Suprapubic skin (tissue), 4 donors: ENCODE measurements around the gene KIAA1217. TPM values are rescaled to one million over a fixed set of nuclear protein-coding genes. Genes with fewer than 3 reads are reported as not detected.

Source experiments
- DNase-seq, 2 donors: peaks; one replicate each; pipeline ENCODE4 v3.0.0-alpha.2; 2019; ENCODE audit warnings: low spot score in 2 of 2
- H3K27ac ChIP-seq: fragments of 200-600 bp; sonication (generic); one replicate; pipeline ENCODE4 v1.5.1; 2019
- H3K27me3 ChIP-seq: fragments of 200-600 bp; sonication (generic); one replicate; pipeline ENCODE4 v1.5.1; 2019
- H3K36me3 ChIP-seq: fragments of 200-600 bp; sonication (generic); one replicate; pipeline ENCODE4 v1.5.1; 2019
- H3K4me1 ChIP-seq: fragments of 200-600 bp; sonication (generic); one replicate; pipeline ENCODE4 v1.5.1; 2019
- H3K4me3 ChIP-seq: fragments of 200-600 bp; sonication (generic); one replicate; pipeline ENCODE4 v1.5.1; 2019; ENCODE audit warnings: mild to moderate bottlenecking
- H3K9me3 ChIP-seq: fragments of 200-600 bp; sonication (generic); one replicate; pipeline ENCODE4 v1.5.1; 2019
- EP300 ChIP-seq: sonication (generic); formaldehyde crosslinking; IDR thresholded peaks from one replicate; pipeline ENCODE4 v1.6.1; 2017; ENCODE audit warnings: antibody characterized with exemption
- POLR2A ChIP-seq, 2 donors: fragments of 450-650 bp; IDR thresholded peaks; one replicate each; pipeline ENCODE4 v1.6.1; 2017; ENCODE audit warnings: antibody characterized with exemption in 2 of 2, mild to moderate bottlenecking in 2 of 2, moderate library complexity in 2 of 2
- POLR2AphosphoS5 ChIP-seq, 3 donors: sonication (generic); formaldehyde crosslinking; IDR thresholded peaks; one replicate each; pipeline ENCODE4 v1.6.1; 2017; ENCODE audit warnings: antibody characterized with exemption in 3 of 3
- WGBS: methylation state at CpG from one replicate; pipeline ENCODE4 v1.1.5; 2018; 5-methylcytosine and 5-hydroxymethylcytosine counted together
- total RNA-seq, 4 donors: library from RNA; depleted of rRNA; stranded (reverse); fragments of >200 nt; gene quantifications; one replicate each; pipeline ENCODE4 v1.1.0, GENCODE V29; 2016
- TF ChIP-seq, protein P1 (sequence below), 2 donors: fragments of 200-600 bp in 1 of 2; fragments of 450-650 bp in 1 of 2; sonication (generic) in 1 of 2; IDR thresholded peaks; one replicate each; pipeline ENCODE4 v1.5.1; 2016 to 2019; ENCODE audit warnings: antibody characterized with exemption in 2 of 2, mild to moderate bottlenecking in 1 of 2, moderate library complexity in 1 of 2

Gene KIAA1217
- total RNA-seq, 4 donors from 2014 or later = 59.2 to 109 (median 72.1) TPM

DNA sequence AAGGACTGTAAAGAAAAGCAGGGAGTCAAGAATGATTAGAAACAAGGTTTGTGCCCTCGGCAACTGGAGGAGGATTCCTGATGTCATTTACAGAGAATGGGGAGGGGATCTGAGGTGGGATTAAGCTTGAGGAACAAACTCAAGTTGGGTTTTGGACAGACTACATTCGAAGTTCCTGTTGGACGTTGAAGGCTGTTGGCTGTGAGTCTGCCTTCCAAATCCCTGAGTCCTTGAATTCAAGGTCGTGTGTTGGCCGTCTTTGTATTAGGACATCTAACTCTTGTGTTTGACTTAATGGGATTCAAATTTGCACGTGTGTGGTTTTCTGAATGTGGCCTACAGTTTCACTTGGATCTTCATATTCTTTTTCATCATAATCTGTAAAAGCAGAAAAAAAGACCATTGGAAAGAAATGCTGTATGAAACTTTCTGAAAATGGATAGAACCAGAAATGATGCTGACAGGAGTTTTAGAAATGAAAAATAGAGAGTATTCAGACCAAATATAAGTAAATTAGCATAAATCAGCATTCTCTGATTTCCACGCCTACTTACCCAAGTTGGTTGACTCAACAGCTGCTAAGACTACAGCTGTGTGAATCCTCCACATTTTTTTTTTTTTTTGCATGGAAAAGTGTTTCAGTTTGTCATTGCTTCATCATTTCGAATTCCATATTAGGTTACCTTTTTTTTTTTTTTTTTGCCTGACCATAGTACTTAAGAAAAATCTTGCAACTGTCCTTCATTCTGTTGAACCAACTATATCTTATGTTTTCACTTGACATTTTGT, 94.8 kb downstream of the KIAA1217 start:
- no peak overlapping the region for H3K4me3 ChIP-seq
- H3K36me3 ChIP-seq = no peaks in the 10 kb centered on the region
- H3K4me1 ChIP-seq = peaks cover 33% of the 10 kb centered on the region
- H3K9me3 ChIP-seq = no peaks in the 10 kb centered on the region
- WGBS = 82% methylated on average over 8 of the region's 8 CpGs
- no peaks in the 10 kb centered on the region for H3K27me3 ChIP-seq
- H3K27ac ChIP-seq = no peak overlapping the region
- no peak for DNase-seq
- TF ChIP-seq POLR2AphosphoS5 (IDR thresholded peaks at IDR 0.05) (no peak), POLR2A (IDR thresholded peaks at IDR 0.05) (no peak), EP300 (no peak)
- TF ChIP-seq, protein P1, sequence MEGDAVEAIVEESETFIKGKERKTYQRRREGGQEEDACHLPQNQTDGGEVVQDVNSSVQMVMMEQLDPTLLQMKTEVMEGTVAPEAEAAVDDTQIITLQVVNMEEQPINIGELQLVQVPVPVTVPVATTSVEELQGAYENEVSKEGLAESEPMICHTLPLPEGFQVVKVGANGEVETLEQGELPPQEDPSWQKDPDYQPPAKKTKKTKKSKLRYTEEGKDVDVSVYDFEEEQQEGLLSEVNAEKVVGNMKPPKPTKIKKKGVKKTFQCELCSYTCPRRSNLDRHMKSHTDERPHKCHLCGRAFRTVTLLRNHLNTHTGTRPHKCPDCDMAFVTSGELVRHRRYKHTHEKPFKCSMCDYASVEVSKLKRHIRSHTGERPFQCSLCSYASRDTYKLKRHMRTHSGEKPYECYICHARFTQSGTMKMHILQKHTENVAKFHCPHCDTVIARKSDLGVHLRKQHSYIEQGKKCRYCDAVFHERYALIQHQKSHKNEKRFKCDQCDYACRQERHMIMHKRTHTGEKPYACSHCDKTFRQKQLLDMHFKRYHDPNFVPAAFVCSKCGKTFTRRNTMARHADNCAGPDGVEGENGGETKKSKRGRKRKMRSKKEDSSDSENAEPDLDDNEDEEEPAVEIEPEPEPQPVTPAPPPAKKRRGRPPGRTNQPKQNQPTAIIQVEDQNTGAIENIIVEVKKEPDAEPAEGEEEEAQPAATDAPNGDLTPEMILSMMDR (IDR thresholded peaks at IDR 0.05) = no peak

DNA sequence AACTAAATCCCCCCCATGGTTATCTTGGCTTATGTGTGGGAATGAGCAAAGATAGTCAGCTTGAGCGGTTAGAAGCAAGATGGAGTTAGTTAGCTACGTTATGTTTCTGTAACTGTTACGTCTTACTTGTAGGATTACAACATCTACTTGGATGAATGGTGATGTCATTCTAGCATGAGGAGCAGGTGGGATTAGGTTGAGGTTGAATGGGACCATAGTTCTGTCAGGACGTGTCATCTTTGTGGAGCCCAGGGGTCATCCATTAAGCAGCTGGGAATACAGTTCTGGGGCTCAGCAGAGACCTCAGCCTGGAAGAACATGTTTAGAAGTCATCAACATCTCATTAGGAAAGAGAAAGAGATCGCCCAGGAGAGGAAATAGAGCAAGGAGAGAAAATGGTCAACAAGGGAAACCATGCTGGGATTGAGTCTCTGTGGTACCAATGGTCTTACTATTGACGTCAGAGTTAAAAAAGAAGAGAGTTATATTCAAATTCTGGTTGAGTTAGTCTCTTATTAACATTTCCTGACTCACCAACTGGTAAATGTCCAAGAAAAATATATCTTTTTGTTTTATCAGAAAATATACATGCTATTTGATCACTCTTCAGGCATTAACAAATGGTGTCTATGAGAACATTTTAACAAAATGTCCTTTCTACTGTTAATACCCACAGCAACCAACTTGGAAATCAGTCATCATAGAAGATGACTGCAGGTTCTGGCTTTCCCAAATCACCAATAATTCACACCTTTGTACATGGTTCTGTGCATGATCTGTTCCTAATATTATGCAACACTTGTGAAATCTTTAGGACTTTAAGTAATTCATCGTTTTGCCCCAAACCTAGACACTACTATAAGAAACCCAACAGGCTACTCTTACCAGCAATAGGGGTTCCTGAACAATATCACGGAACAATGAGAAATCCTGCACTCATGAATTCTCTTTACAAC, 96.9 kb downstream of the KIAA1217 start:
- H3K4me3 ChIP-seq = no peak overlapping the region
- DNase-seq = no peak

DNA sequence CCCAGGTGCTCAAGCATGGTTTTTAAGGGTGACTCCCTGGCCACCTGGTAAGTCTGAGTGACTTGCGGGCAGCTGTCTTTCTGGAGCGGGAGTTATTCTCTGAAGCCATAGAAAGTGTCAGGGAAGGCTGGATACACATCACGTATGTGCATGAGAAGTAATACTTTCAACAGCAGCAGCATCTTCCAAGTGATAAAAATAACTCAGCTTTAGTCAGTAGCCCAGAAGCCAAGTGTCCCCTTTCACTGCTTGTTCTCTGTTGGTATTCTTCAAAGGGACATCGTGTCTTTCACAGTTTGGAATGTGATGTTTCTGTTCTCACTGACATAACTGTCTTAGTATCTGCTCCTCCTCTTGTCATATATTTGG, 97.6 kb downstream of the KIAA1217 start:
- no peak for DNase-seq
- 71% methylated on average over 4 of the region's 4 CpGs for WGBS
- H3K4me1 ChIP-seq = peaks cover 33% of the 10 kb centered on the region
- H3K9me3 ChIP-seq = no peaks in the 10 kb centered on the region
- no peaks in the 10 kb centered on the region for H3K27me3 ChIP-seq
- no peak for TF ChIP-seq POLR2AphosphoS5 (IDR thresholded peaks at IDR 0.05)
- peak overlapping the region; percentile 21 for H3K27ac ChIP-seq
- H3K36me3 ChIP-seq = no peaks in the 10 kb centered on the region
- no peak overlapping the region for H3K4me3 ChIP-seq

More for the DNA sequence above, 96.9 kb downstream of the KIAA1217 start:
- TF ChIP-seq POLR2AphosphoS5 (IDR thresholded peaks at IDR 0.05) = no peak
- TF ChIP-seq POLR2A (IDR thresholded peaks at IDR 0.05) = no peak
- TF ChIP-seq, protein P1 (IDR thresholded peaks at IDR 0.05) = no peak
- TF ChIP-seq EP300 = no peak
- no peaks in the 10 kb centered on the region for H3K36me3 ChIP-seq
- no peaks in the 10 kb centered on the region for H3K9me3 ChIP-seq
- H3K4me1 ChIP-seq = peaks cover 33% of the 10 kb centered on the region
- peak overlapping the region; percentile 21 for H3K27ac ChIP-seq
- 83% methylated on average over 8 of the region's 8 CpGs for WGBS
- H3K27me3 ChIP-seq = no peaks in the 10 kb centered on the region

DNA sequence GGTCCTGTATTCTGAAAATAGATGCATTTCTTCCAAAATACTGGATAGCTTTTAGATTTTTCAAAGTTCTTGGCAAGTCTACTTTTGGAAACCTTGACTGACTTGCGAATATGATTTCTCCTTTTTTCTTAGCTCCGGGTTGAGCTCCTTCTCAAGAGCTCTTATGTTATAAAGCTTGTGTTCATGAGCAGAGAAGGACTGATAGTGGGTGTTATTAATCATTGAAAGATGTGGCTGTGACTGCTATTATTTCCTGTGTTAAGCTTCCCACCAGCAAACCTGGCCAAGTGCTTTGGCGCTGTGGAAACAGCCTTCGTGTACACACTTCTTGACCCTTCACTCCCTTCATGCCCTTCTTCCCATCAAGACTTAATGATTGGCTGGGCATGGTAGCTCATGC, 98.2 kb downstream of the KIAA1217 start:
- Histone ChIP-seq H3K4me3 (no peak overlapping the region), H3K36me3 (no peaks in the 10 kb centered on the region), H3K4me1 (peaks cover 33% of the 10 kb centered on the region), H3K9me3 (no peaks in the 10 kb centered on the region), H3K27ac (peak overlapping the region; percentile 21), H3K27me3 (no peaks in the 10 kb centered on the region)
- 50% methylated on average over 4 of the region's 4 CpGs for WGBS
- TF ChIP-seq, protein P1 (IDR thresholded peaks at IDR 0.05) = no peak
- TF ChIP-seq EP300 (no peak), POLR2AphosphoS5 (IDR thresholded peaks at IDR 0.05) (no peak), POLR2A (IDR thresholded peaks at IDR 0.05) (no peak)
- DNase-seq = no peak

DNA sequence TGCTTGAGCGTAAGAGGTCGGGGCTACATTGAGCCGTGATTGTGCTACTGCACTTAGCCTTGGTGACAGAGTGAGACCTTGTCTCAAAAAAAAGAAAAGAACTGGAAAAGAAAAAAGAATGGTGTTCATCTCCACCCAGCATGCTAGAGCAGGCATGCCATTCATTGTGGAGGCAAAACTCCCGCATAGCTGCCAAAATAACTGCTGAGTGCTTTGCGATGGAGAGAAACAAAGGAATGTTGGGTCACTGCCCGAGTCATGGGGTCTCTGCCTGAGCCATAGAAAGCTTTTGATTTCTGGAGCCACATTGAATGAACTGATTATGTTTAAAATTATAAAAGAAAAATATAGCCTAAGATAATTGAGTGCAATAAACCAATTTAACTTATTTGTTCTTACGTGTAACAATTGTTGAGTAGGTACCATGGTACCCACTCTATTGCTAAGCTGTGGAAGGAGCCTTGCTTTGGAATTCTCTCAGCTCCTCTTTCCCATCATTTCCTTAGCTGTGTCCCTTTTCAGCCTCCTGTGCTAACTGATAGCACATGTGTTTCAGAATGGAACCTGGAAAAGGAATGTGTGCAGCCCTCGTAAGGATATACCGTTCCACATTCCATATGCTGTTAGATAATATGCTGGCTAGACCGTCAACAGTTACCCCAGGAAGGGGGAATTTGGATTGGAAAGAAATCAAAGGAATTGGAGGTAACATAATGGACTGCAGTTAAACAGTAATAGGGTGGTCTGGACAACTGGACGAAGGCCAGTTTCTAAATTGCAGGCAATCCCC, 99.0 kb downstream of the KIAA1217 start:
- WGBS = 61% methylated on average over 11 of the region's 11 CpGs
- no peak overlapping the region for H3K4me3 ChIP-seq
- H3K9me3 ChIP-seq = no peaks in the 10 kb centered on the region
- no peak for DNase-seq
- no peaks in the 10 kb centered on the region for H3K27me3 ChIP-seq
- peaks cover 33% of the 10 kb centered on the region for H3K4me1 ChIP-seq
- H3K27ac ChIP-seq = peak overlapping the region; percentile 21
- H3K36me3 ChIP-seq = no peaks in the 10 kb centered on the region
- TF ChIP-seq, protein P1 (IDR thresholded peaks at IDR 0.05) = no peak
- TF ChIP-seq EP300 = no peak
- TF ChIP-seq POLR2A (IDR thresholded peaks at IDR 0.05) = no peak
- TF ChIP-seq POLR2AphosphoS5 (IDR thresholded peaks at IDR 0.05) = no peak
